ENCODE measurements around the gene NOS1. TPM values are rescaled to one million over a fixed set of nuclear protein-coding genes. Genes with fewer than 3 reads are reported as not detected.
A peak's percentile ranks its signal among the peaks of the same experiment; 100 is the strongest.
"Not testable (repeated sequence)": the region's sequence is repeated elsewhere in the genome, so short reads cannot be mapped to it uniquely, and the experiment has no call there.

The NOS1 gene
- total RNA-seq, 1 experiment from 2014 or later = not detected

- DNase-seq (ENCODE audit: low read depth) = no peak
These were observed 88.3 kb downstream of the NOS1 start for GRCh38 chr12:117273091-117273490.

GRCh38 chr12:117272690-117273089 is 88.7 kb downstream of the NOS1 start:
- no peak for DNase-seq (ENCODE audit: low read depth)

GRCh38 chr12:117262749-117263148 is 98.7 kb downstream of the NOS1 start:
- no peak for DNase-seq (ENCODE audit: low read depth)

- peak; percentile 40 for DNase-seq (ENCODE audit: low read depth)
These were observed 100.2 kb downstream of the NOS1 start for GRCh38 chr12:117261247-117261646.

GRCh38 chr12:117255386-117255785 is 106.0 kb downstream of the NOS1 start:
- no peak for DNase-seq (ENCODE audit: low read depth)

GRCh38 chr12:117243488-117243887 is 117.9 kb downstream of the NOS1 start:
- no peak for DNase-seq (ENCODE audit: low read depth)

- DNase-seq (ENCODE audit: low read depth) = no peak
These were observed 119.7 kb downstream of the NOS1 start for GRCh38 chr12:117241697-117242096.

GRCh38 chr12:117240081-117240755 is 121.2 kb downstream of the NOS1 start:
- DNase-seq (ENCODE audit: low read depth) = no peak

- DNase-seq (ENCODE audit: low read depth) = peak; percentile 46
These were observed 124.9 kb downstream of the NOS1 start for GRCh38 chr12:117236456-117237001.

GRCh38 chr12:117235261-117235660 is 126.2 kb downstream of the NOS1 start:
- no peak for DNase-seq (ENCODE audit: low read depth)

- DNase-seq (ENCODE audit: low read depth) = no peak
These were observed 127.0 kb downstream of the NOS1 start for GRCh38 chr12:117234441-117234840.

GRCh38 chr12:117231750-117232149 is 129.7 kb downstream of the NOS1 start:
- no peak for DNase-seq (ENCODE audit: low read depth)

GRCh38 chr12:117228239-117228638 is 133.2 kb downstream of the NOS1 start:
- no peak for DNase-seq (ENCODE audit: low read depth)

- DNase-seq (ENCODE audit: low read depth) = no peak
These were observed 134.3 kb downstream of the NOS1 start for GRCh38 chr12:117227000-117227653.

GRCh38 chr12:117226505-117226904 is 134.9 kb downstream of the NOS1 start:
- no peak for DNase-seq (ENCODE audit: low read depth)

GRCh38 chr12:117225179-117225578 is 136.2 kb downstream of the NOS1 start:
- no peak for DNase-seq (ENCODE audit: low read depth)

GRCh38 chr12:117220947-117221346 is 140.5 kb downstream of the NOS1 start:
- not testable (repeated sequence) for DNase-seq (ENCODE audit: low read depth)

- DNase-seq (ENCODE audit: low read depth) = no peak
These were observed 143.3 kb downstream of the NOS1 start for GRCh38 chr12:117218149-117218548.

GRCh38 chr12:117216686-117217085 is 144.7 kb downstream of the NOS1 start:
- DNase-seq (ENCODE audit: low read depth) = no peak

- DNase-seq (ENCODE audit: low read depth) = no peak
These were observed 146.6 kb downstream of the NOS1 start for GRCh38 chr12:117214797-117215196.

GRCh38 chr12:117213295-117213808 is 148.1 kb downstream of the NOS1 start:
- DNase-seq (ENCODE audit: low read depth) = no peak

- peak; percentile 65 for DNase-seq (ENCODE audit: low read depth)
These were observed 148.7 kb downstream of the NOS1 start for GRCh38 chr12:117212563-117213190.
